CD4-positive, CD25-positive, alpha-beta regulatory T cell (primary cell): ENCODE results near the gene DNAJB11. TPM values are rescaled to one million over a fixed set of nuclear protein-coding genes. Genes with fewer than 3 reads are reported as not detected.

ENCODE experiments used
- ATAC-seq, 2 donors: fragments of 150-1000 bp; cut with Tn5 transposase; one replicate each; pipeline ENCODE4 v1.10.0; 2021; ENCODE audit warnings: low read depth in 2 of 2, moderate number of reproducible peaks in 2 of 2, moderate library complexity in 1 of 2
- DNase-seq, 3 donors: peaks; one replicate each; pipeline versions ENCODE4 v3.0.0 to v3.0.0-alpha.2; 2012 to 2022; ENCODE audit warnings: mixed read lengths in 1 of 3
- H3K27ac ChIP-seq: one replicate; pipeline ENCODE4 v1.7.0; 2013; ENCODE audit warnings: mild to moderate bottlenecking, low read length; ENCODE audit not compliant: insufficient read depth, poor library complexity, severe bottlenecking
- H3K27me3 ChIP-seq: one replicate; pipeline ENCODE4 v1.7.0; 2013; ENCODE audit warnings: low read length; ENCODE audit not compliant: control insufficient read depth, insufficient read depth
- H3K36me3 ChIP-seq: one replicate; pipeline ENCODE4 v1.7.0; 2013; ENCODE audit warnings: mild to moderate bottlenecking, low read length, moderate library complexity; ENCODE audit not compliant: control insufficient read depth, insufficient read depth
- H3K4me1 ChIP-seq: 2 replicates; pipeline ENCODE4 v1.7.0; 2013; ENCODE audit warnings: mild to moderate bottlenecking, low read length; ENCODE audit not compliant: insufficient read depth, control insufficient read depth, poor library complexity, severe bottlenecking
- H3K4me3 ChIP-seq: one replicate; pipeline ENCODE4 v1.7.0; 2013; ENCODE audit warnings: low read depth, mild to moderate bottlenecking, low read length, moderate library complexity
- H3K9me3 ChIP-seq, 2 experiments: 1 replicate in 1 of 2; 2 replicates in 1 of 2; pipeline ENCODE4 v1.7.0; 2013; ENCODE audit warnings: low read length in 2 of 2, mild to moderate bottlenecking in 1 of 2, moderate library complexity in 1 of 2; ENCODE audit not compliant: control insufficient read depth in 2 of 2
- H3K27ac Mint-ChIP-seq, 3 donors: one replicate each; pipeline ENCODE4 v1.8.0; 2020 to 2022; ENCODE audit warnings: mild to moderate bottlenecking in 3 of 3, mixed read lengths in 3 of 3, moderate library complexity in 2 of 3
- H3K27me3 Mint-ChIP-seq: one replicate; pipeline ENCODE4 v1.8.0; 2022; ENCODE audit warnings: mild to moderate bottlenecking, mixed read lengths
- H3K36me3 Mint-ChIP-seq: one replicate; pipeline ENCODE4 v1.8.0; 2020; ENCODE audit warnings: mixed read lengths
- H3K4me1 Mint-ChIP-seq, 4 donors: one replicate each; pipeline ENCODE4 v1.8.0; 2020 to 2022; ENCODE audit warnings: mixed read lengths in 4 of 4, mild to moderate bottlenecking in 1 of 4
- H3K4me3 Mint-ChIP-seq, 4 donors: one replicate each; pipeline ENCODE4 v1.8.0; 2020 to 2022; ENCODE audit warnings: mild to moderate bottlenecking in 4 of 4, mixed read lengths in 4 of 4, moderate library complexity in 3 of 4
- H3K9me3 Mint-ChIP-seq, 7 donors: one replicate each; pipeline ENCODE4 v1.8.0; 2020 to 2022; ENCODE audit warnings: mixed read lengths in 7 of 7, mild to moderate bottlenecking in 3 of 7, moderate library complexity in 2 of 7
- polyA plus RNA-seq, 4 donors: library from polyadenylated mRNA; unstranded; fragments of 300-500 nt; fragmentation: Illumina TruSeq; gene quantifications; one replicate each; pipeline ENCODE4 v1.2.3, GENCODE V29; 2021
- total RNA-seq: library from RNA; stranded (reverse); gene quantifications from one replicate; pipeline ENCODE4 v1.2.3, GENCODE V29; 2022

DNAJB11 gene
- 91.9 TPM for total RNA-seq
- 10 to 100 TPM; 26.4 to 42.2 (median 34.6) TPM for polyA plus RNA-seq

DNA sequence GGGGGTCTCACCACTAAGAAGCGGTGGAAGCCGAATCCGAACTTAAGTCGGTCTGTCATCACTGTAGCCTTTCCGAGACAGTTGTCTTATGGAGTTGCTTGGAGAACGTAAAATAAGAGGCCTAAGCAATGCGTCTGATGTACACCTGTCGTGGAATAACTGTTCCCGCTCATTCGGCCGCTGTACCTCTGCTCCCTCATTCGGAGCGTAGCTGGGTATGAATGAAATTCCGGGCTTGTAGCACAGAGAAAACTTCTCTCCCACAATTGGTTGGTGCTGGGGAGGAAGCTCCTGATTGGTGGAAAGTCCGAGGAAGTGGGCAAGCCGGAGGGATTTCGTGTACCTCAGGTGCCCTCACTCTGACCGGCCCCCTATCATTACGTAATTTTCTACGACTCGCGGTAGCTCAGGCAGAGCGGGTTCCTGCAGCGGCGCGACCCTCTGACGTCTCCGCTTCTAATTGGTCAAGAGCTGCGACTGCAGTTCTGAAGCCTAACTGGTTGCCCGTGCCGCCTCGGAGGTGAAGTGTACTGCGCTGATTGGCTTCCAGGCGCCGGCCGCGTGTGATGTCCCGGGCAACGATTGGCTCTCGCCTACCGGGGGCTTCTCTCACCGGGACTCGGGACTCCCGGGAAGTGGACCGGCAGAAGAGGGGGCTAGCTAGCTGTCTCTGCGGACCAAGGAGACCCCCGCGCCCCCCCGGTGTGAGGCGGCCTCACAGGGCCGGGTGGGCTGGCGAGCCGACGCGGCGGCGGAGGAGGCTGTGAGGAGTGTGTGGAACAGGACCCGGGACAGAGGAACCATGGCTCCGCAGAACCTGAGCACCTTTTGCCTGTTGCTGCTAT, at the start of gene DNAJB11:
Gene DNAJB11, plus strand, starts transcription at position 625 of the 845 bp plus-strand sequence. Its CDS starts 178 bp downstream, at position 803.
- H3K4me1 Mint-ChIP-seq = peaks cover 15 to 69% (median 44%) of the 10 kb centered on the region in 4 donors

DNA sequence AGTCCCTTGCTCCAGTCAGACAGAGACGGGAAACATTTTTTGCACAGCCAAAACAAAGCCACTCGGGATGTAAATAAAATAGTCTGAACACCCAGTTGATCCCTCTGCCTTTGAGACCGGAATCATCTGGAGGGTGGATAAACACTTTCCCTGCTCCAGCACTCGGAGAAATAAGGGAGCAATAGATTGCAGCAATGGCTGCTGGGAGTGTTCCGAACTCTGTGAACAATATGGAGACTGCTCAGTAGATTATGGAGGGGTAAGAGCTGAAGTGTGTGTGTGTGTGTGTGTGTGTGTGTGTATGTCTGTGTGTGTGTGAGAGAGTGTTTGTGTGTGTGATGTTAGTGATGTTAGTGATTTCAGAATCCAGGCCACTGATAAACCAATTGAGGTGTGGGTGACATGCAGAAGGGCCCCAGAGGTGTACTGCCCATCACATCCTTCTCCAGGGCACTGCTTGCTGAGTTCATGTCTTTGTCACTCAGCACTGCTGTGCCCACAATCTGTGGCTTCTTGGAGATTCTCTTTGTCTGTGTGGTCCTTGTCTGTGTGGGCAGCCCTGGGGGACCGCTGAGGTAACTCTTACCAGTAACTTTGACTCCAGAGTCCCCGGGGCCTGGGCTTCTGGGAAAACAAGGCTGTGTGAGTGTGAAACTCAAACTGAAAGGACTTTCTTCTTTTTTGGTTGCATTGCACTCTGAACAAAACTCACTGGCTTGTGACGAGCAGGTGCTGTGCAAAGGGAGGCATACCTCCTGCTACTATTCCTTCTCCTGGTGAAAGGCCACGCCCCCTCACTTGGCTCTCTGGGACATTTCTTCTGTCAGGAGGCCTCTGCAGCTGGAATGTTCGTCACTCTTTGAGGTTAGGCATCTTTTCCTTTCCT, 49.3 kb upstream of the DNAJB11 start:
- H3K27ac ChIP-seq = no peak overlapping the region
- H3K4me1 ChIP-seq = peaks cover 41% of the 10 kb centered on the region
- H3K27ac Mint-ChIP-seq = peak overlapping the region in 1 of 3 donors; percentile 74
- H3K9me3 ChIP-seq = no peaks in the 10 kb centered on the region
- no peak overlapping the region for H3K4me3 ChIP-seq
- no peak for DNase-seq
- peaks cover 5% of the 10 kb centered on the region for H3K36me3 Mint-ChIP-seq
- no peaks in the 10 kb centered on the region for H3K27me3 ChIP-seq
- H3K27me3 Mint-ChIP-seq = no peaks in the 10 kb centered on the region
- ATAC-seq = no peak
- H3K36me3 ChIP-seq = no peaks in the 10 kb centered on the region
- H3K4me1 Mint-ChIP-seq = peaks cover 11 to 47% (median 21%) of the 10 kb centered on the region in 4 donors
- no peaks in the 10 kb centered on the region for H3K9me3 Mint-ChIP-seq
- peak overlapping the region in 1 of 4 donors; percentile 43 for H3K4me3 Mint-ChIP-seq

More for the DNA sequence above, at the start of gene DNAJB11:
- H3K4me3 ChIP-seq = peak within 1 kb of the TSS; percentile 97
- Mint-ChIP-seq H3K27me3 (peaks cover 5% of the 10 kb centered on the region), H3K4me3 (peak within 1 kb of the TSS; percentile 92 to 99 (median 96)), H3K9me3 (no peaks in the 10 kb centered on the region), H3K27ac (peak within 1 kb of the TSS; percentile 79 to 98 (median 98)), H3K36me3 (peaks cover 17% of the 10 kb centered on the region)
- no peaks in the 10 kb centered on the region for H3K27me3 ChIP-seq
- H3K9me3 ChIP-seq = no peaks in the 10 kb centered on the region
- peaks cover 42% of the 10 kb centered on the region for H3K4me1 ChIP-seq
- peak within 1 kb of the TSS; percentile 96 for H3K27ac ChIP-seq
- ATAC-seq = peak; percentile 90
- peaks cover 20% of the 10 kb centered on the region for H3K36me3 ChIP-seq
- DNase-seq = peak; percentile 99 to 100 (median 99)

DNA sequence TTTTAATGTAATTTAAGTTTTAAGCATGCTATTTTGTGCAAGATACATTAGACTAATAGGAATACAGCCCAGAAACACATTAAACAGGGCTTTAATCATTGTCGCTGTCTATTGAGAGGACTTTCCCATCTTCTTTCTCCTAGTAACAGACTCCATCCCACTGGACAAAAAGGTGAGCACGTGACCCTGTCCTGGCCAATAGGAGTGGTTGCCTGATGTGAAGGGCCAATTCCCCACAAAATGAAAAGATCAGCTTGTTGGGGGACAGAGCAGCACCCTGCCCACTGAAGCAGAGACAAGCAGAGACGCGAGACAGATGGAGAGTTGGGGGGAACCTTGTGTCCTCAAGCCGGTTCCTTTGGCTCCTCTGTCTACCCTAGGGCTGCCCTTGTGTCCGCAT, 47.5 kb upstream of the DNAJB11 start:
- no peak for DNase-seq
- no peak overlapping the region for H3K4me3 Mint-ChIP-seq
- no peaks in the 10 kb centered on the region for H3K27me3 ChIP-seq
- H3K36me3 Mint-ChIP-seq = peaks cover 12% of the 10 kb centered on the region
- no peaks in the 10 kb centered on the region for H3K9me3 Mint-ChIP-seq
- ATAC-seq = no peak
- H3K4me3 ChIP-seq = no peak overlapping the region
- H3K4me1 Mint-ChIP-seq = peaks cover 7 to 32% (median 17%) of the 10 kb centered on the region in 4 donors
- H3K27ac ChIP-seq = no peak overlapping the region
- H3K27ac Mint-ChIP-seq = no peak overlapping the region
- H3K4me1 ChIP-seq = peaks cover 24% of the 10 kb centered on the region
- no peaks in the 10 kb centered on the region for H3K27me3 Mint-ChIP-seq
- no peaks in the 10 kb centered on the region for H3K9me3 ChIP-seq
- H3K36me3 ChIP-seq = no peaks in the 10 kb centered on the region

DNA sequence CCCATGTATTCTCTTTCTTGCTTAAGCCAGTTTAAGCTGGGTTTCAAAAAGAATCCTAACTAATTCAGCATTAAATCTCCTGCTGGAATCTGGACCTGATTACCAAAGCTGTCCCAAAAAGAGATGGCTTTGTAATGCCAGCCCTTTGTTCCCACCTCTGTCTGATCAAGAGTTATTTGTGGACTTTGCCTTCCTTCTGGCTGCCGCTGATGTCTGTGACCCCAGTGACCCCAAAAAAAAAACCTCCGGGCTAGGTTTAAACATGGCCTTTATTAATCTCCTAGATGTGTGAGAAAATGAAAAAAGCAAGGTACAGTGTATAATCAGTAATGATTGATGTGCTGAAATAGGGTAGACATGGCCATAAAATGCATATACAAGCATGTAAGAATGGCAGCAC, 47.1 kb upstream of the DNAJB11 start:
- H3K9me3 Mint-ChIP-seq = no peaks in the 10 kb centered on the region
- H3K27me3 ChIP-seq = no peaks in the 10 kb centered on the region

DNA sequence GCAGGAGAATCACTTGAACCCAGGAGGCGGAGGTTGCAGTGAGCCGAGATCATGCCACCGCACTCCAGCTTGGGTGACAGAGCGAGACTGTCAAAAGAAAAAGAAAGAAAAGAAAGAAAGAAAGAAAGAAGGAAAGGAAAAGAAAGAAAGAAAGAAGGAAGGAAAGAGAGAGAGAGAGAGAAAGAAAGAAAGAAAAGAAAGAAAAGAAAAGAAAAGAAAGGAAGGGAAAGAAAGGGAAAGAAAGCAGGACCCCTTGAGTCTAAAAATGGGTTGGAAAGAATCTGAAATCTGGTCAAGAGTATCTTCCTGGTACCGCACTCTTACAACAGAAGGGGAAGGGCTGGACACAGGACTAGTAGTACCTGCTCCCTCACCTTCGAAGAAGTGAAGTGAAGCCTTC, 45.9 kb upstream of the DNAJB11 start:
- ATAC-seq = no peak
- no peak for DNase-seq
- no peaks in the 10 kb centered on the region for H3K9me3 ChIP-seq
- H3K27me3 ChIP-seq = no peaks in the 10 kb centered on the region
- no peaks in the 10 kb centered on the region for H3K27me3 Mint-ChIP-seq
- peaks cover 19% of the 10 kb centered on the region for H3K36me3 Mint-ChIP-seq
- no peaks in the 10 kb centered on the region for H3K36me3 ChIP-seq
- H3K4me3 ChIP-seq = no peak overlapping the region
- H3K27ac Mint-ChIP-seq = no peak overlapping the region
- no peak overlapping the region for H3K27ac ChIP-seq
- H3K4me1 Mint-ChIP-seq = peaks cover 0 to 23% (median 12%) of the 10 kb centered on the region in 4 donors
- peak overlapping the region in 1 of 4 donors; percentile 3 for H3K4me3 Mint-ChIP-seq
- peaks cover 8% of the 10 kb centered on the region for H3K4me1 ChIP-seq
- no peaks in the 10 kb centered on the region for H3K9me3 Mint-ChIP-seq

More for the DNA sequence above, 47.1 kb upstream of the DNAJB11 start:
- H3K36me3 Mint-ChIP-seq = peaks cover 13% of the 10 kb centered on the region
- Histone ChIP-seq H3K4me1 (peaks cover 20% of the 10 kb centered on the region), H3K27ac (no peak overlapping the region), H3K36me3 (no peaks in the 10 kb centered on the region), H3K9me3 (no peaks in the 10 kb centered on the region), H3K4me3 (no peak overlapping the region)
- no peaks in the 10 kb centered on the region for H3K27me3 Mint-ChIP-seq
- no peak overlapping the region for H3K4me3 Mint-ChIP-seq
- DNase-seq (no peak), ATAC-seq (no peak)
- no peak overlapping the region for H3K27ac Mint-ChIP-seq
- H3K4me1 Mint-ChIP-seq = peaks cover 6 to 28% (median 17%) of the 10 kb centered on the region in 4 donors

DNA sequence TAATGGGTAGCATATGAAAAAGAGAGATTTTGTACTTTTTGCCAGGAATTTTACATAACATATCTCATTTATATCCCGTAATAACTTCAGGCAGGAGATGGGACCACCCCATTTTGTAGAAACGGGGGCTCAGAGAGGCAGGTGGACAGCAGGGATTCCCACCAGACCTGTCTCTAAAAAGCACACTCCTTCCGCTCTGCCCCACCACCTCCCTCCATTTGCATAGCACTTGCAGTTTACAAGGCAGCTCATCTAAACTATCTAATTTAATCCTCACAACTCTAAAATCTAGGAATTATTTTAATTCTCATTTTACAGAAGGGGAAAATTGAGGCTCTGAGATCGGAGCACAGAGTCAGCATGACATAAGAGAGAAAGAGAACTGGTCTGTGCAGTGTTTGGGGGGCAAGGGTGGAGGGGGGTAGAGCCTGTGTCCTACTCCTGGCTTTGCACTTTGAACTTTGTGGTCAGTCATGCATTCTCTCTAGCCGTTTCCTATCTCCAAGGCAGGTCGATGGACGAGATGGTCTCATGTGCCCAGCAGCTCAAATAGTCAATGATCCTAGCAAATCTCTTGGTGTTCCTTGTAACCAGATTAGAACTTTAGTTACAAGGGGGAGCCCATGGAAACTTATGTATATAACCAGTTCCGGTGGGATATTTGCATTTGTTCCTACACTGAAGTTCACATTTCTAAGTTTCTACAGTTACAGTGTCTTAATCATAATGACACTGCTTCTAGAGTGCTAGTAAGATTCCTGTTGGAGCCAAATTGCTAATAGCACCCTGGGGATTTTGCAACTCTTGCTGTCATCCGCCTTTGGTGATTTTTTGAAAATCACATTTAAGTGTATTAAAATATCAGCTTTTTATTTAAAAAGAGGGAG, 44.9 kb upstream of the DNAJB11 start:
- peaks cover 0 to 17% (median 11%) of the 10 kb centered on the region in 4 donors for H3K4me1 Mint-ChIP-seq
- Histone ChIP-seq H3K4me3 (no peak overlapping the region), H3K27ac (no peak overlapping the region), H3K9me3 (no peaks in the 10 kb centered on the region), H3K4me1 (no peaks in the 10 kb centered on the region), H3K36me3 (no peaks in the 10 kb centered on the region), H3K27me3 (no peaks in the 10 kb centered on the region)
- peaks cover 20% of the 10 kb centered on the region for H3K36me3 Mint-ChIP-seq
- H3K9me3 Mint-ChIP-seq = no peaks in the 10 kb centered on the region
- H3K27me3 Mint-ChIP-seq = no peaks in the 10 kb centered on the region
- no peak for ATAC-seq
- H3K27ac Mint-ChIP-seq = no peak overlapping the region
- DNase-seq = no peak
- no peak overlapping the region for H3K4me3 Mint-ChIP-seq

DNA sequence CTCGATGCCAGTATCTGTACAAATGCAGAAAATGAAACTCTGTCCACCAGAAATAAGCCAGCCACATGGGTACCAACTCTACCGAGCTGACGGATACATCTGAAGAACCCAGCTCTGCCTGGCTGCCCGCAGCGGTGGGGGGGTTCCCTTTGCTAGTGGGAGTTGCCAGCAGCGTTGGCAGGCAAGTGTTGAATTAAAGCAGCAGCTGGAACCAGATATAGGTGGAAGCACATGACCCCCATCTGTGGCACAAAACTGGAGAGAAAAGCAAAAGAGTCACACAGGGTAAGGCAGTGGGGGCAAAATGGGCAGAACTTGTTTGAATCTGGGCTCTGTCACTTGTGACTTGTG, 44.3 kb upstream of the DNAJB11 start:
- no peaks in the 10 kb centered on the region for H3K9me3 ChIP-seq
- no peaks in the 10 kb centered on the region for H3K27me3 Mint-ChIP-seq
- ATAC-seq = peak in 1 of 2 donors; percentile 34
- no peak overlapping the region for H3K27ac ChIP-seq
- H3K36me3 ChIP-seq = no peaks in the 10 kb centered on the region
- H3K27me3 ChIP-seq = no peaks in the 10 kb centered on the region
- no peaks in the 10 kb centered on the region for H3K4me1 ChIP-seq
- DNase-seq = no peak
- H3K4me3 ChIP-seq = no peak overlapping the region
- peaks cover 0 to 13% (median 7%) of the 10 kb centered on the region in 4 donors for H3K4me1 Mint-ChIP-seq
- no peak overlapping the region for H3K27ac Mint-ChIP-seq
- H3K36me3 Mint-ChIP-seq = peaks cover 24% of the 10 kb centered on the region
- H3K9me3 Mint-ChIP-seq = no peaks in the 10 kb centered on the region
- no peak overlapping the region for H3K4me3 Mint-ChIP-seq
